Measurements from ENCODE around the gene MIOS.

MIOS gene

GRCh38 chr7:7563813-7564212 lies 2.9 kb upstream of the MIOS start:
- H3K4me3 Mint-ChIP-seq, result no peak overlapping the region
- no peak overlapping the region for H3K27ac Mint-ChIP-seq
- peaks cover 14% of the 10 kb centered on the region for H3K9me3 Mint-ChIP-seq
- DNase-seq (ENCODE audit: low spot score), result no peak
- peaks cover 31% of the 10 kb centered on the region for H3K27me3 Mint-ChIP-seq (ENCODE audit: low read depth)
- peaks cover 5% of the 10 kb centered on the region for H3K36me3 Mint-ChIP-seq (ENCODE audit: low read depth)
- H3K4me1 Mint-ChIP-seq (ENCODE audit: low read depth), result peaks cover 8% of the 10 kb centered on the region

- Mint-ChIP-seq H3K9me3 (peaks cover 9% of the 10 kb centered on the region), H3K36me3 (ENCODE audit: low read depth) (peaks cover 7% of the 10 kb centered on the region), H3K27ac (no peak overlapping the region), H3K4me1 (ENCODE audit: low read depth) (peaks cover 14% of the 10 kb centered on the region), H3K4me3 (no peak overlapping the region), H3K27me3 (ENCODE audit: low read depth) (peaks cover 26% of the 10 kb centered on the region)
- no peak for DNase-seq (ENCODE audit: low spot score)
Observed at GRCh38 chr7:7564323-7564780, 2.3 kb upstream of the MIOS start.

DNA sequence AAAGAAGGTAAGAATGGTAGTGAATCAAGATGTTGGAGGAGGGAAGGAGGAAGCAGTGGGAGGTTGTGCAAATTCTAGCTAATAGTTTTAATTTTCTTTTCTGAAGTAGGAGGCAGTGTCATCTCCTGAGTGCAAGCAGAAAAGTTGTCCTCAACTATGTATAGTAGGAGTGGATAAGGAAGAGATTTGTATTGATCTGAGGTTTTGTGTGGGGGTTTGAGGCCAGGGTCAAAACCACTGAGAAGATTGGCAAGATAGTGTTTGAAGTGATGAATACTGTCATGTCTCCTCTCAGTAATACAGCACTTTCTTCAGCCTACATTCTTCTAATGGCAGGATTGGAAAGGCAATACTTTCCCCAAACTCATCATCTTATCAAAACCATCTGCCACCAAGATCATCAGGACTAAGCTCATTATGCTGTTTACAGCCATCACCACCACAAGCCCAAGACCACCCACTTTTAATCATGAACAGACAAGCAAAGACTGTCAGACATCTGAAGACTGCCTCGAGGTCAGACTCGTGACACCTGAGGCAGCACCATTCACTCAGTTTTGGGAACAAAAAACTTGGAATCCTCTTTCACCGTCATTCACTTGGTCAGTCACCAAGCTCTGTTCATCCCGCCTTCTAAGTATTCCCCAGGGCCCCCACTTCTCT lies 1.5 kb upstream of the MIOS start:
- Mint-ChIP-seq H3K27me3 (ENCODE audit: low read depth) (peaks cover 19% of the 10 kb centered on the region), H3K36me3 (ENCODE audit: low read depth) (peaks cover 8% of the 10 kb centered on the region), H3K4me1 (ENCODE audit: low read depth) (peaks cover 22% of the 10 kb centered on the region), H3K27ac (no peak overlapping the region), H3K9me3 (peaks cover under 1% of the 10 kb centered on the region), H3K4me3 (no peak overlapping the region)
- DNase-seq (ENCODE audit: low spot score), result peak; percentile 76

- Mint-ChIP-seq H3K27me3 (ENCODE audit: low read depth) (peaks cover 13% of the 10 kb centered on the region), H3K9me3 (no peaks in the 10 kb centered on the region)
Observed at GRCh38 chr7:7565746-7566650, 686 bp upstream of the MIOS start.

GRCh38 chr7:7567898-7568531 lies 1.3 kb downstream of the MIOS start:
- DNase-seq (ENCODE audit: low spot score), result no peak
- Mint-ChIP-seq H3K36me3 (ENCODE audit: low read depth) (peaks cover 14% of the 10 kb centered on the region), H3K4me3 (peak overlapping the region; percentile 78), H3K27me3 (ENCODE audit: low read depth) (peaks cover 4% of the 10 kb centered on the region), H3K27ac (peak overlapping the region; percentile 22), H3K4me1 (ENCODE audit: low read depth) (peaks cover 31% of the 10 kb centered on the region), H3K9me3 (no peaks in the 10 kb centered on the region)

More at GRCh38 chr7:7565746-7566650, 686 bp upstream of the MIOS start:
- no peak overlapping the region for H3K4me3 Mint-ChIP-seq
- peaks cover 28% of the 10 kb centered on the region for H3K4me1 Mint-ChIP-seq (ENCODE audit: low read depth)
- no peak overlapping the region for H3K27ac Mint-ChIP-seq
- peaks cover 8% of the 10 kb centered on the region for H3K36me3 Mint-ChIP-seq (ENCODE audit: low read depth)
- DNase-seq (ENCODE audit: low spot score), result no peak

GRCh38 chr7:7568553-7568952 lies 1.9 kb downstream of the MIOS start:
- DNase-seq (ENCODE audit: low spot score), result no peak
- Mint-ChIP-seq H3K4me1 (ENCODE audit: low read depth) (peaks cover 31% of the 10 kb centered on the region), H3K4me3 (peak overlapping the region; percentile 78), H3K9me3 (no peaks in the 10 kb centered on the region), H3K27me3 (ENCODE audit: low read depth) (peaks cover under 1% of the 10 kb centered on the region), H3K36me3 (ENCODE audit: low read depth) (peaks cover 19% of the 10 kb centered on the region), H3K27ac (peak overlapping the region; percentile 41)

GRCh38 chr7:7569081-7569527 lies 2.4 kb downstream of the MIOS start:
- Mint-ChIP-seq H3K9me3 (no peaks in the 10 kb centered on the region), H3K4me3 (peak overlapping the region; percentile 78), H3K4me1 (ENCODE audit: low read depth) (peaks cover 31% of the 10 kb centered on the region), H3K27me3 (ENCODE audit: low read depth) (no peaks in the 10 kb centered on the region), H3K36me3 (ENCODE audit: low read depth) (peaks cover 21% of the 10 kb centered on the region), H3K27ac (peak overlapping the region; percentile 78)
- no peak for DNase-seq (ENCODE audit: low spot score)

GRCh38 chr7:7569615-7570014 lies 2.9 kb downstream of the MIOS start:
- Mint-ChIP-seq H3K27me3 (ENCODE audit: low read depth) (no peaks in the 10 kb centered on the region), H3K27ac (peak overlapping the region; percentile 78), H3K36me3 (ENCODE audit: low read depth) (peaks cover 23% of the 10 kb centered on the region), H3K9me3 (no peaks in the 10 kb centered on the region), H3K4me1 (ENCODE audit: low read depth) (peaks cover 31% of the 10 kb centered on the region), H3K4me3 (peak overlapping the region; percentile 78)
- DNase-seq (ENCODE audit: low spot score), result no peak

DNA sequence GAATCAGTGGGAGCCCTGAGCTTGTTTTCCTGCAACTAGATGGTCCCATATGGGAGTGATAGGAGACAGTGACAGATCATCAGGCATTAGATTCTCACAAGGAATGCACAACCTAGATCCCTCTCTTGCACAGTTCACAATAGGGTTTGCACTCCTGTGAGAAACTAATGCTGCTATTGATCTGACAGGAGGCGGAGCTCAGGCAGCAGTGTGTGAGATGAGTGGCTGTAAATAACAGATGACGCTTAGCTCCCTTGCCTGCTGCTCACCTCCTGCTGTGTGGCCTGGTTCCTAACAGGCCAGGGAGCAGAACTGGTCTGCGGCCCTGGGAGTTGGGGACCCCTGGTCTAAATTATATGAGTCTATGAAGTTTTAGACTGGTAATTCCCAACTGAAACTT lies 3.9 kb downstream of the MIOS start:
- peaks cover 31% of the 10 kb centered on the region for H3K4me1 Mint-ChIP-seq (ENCODE audit: low read depth)
- H3K36me3 Mint-ChIP-seq (ENCODE audit: low read depth), result peaks cover 26% of the 10 kb centered on the region
- no peaks in the 10 kb centered on the region for H3K27me3 Mint-ChIP-seq (ENCODE audit: low read depth)
- no peaks in the 10 kb centered on the region for H3K9me3 Mint-ChIP-seq
- DNase-seq (ENCODE audit: low spot score), result no peak
- no peak overlapping the region for H3K4me3 Mint-ChIP-seq
- no peak overlapping the region for H3K27ac Mint-ChIP-seq

DNA sequence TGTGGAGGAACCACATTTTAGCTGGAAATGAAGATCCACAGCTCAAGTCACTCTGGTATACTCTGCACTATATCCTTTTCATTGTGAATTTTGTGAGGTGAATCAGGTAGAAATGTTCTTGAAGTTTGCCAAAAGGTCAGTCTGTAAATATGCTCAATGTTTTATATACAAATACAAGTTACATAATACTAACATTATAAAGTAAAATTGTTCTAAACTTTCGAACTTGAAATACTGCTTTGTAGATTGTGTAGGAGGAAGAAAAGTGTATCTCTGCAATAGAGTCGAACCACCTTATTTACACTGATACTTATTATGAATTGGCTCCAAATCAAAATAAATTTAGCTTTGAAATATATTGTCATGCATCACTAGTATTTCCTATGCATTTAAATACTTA lies 7.0 kb downstream of the MIOS start:
- Mint-ChIP-seq H3K36me3 (ENCODE audit: low read depth) (peaks cover 26% of the 10 kb centered on the region), H3K4me3 (no peak overlapping the region), H3K4me1 (ENCODE audit: low read depth) (peaks cover 24% of the 10 kb centered on the region), H3K9me3 (no peaks in the 10 kb centered on the region), H3K27me3 (ENCODE audit: low read depth) (no peaks in the 10 kb centered on the region), H3K27ac (no peak overlapping the region)
- no peak for DNase-seq (ENCODE audit: low spot score)

GRCh38 chr7:7576344-7576743 lies 9.7 kb downstream of the MIOS start:
- DNase-seq (ENCODE audit: low spot score), result no peak
- H3K36me3 Mint-ChIP-seq (ENCODE audit: low read depth), result peaks cover 25% of the 10 kb centered on the region
- no peaks in the 10 kb centered on the region for H3K27me3 Mint-ChIP-seq (ENCODE audit: low read depth)
- H3K4me1 Mint-ChIP-seq (ENCODE audit: low read depth), result peaks cover 3% of the 10 kb centered on the region
- H3K4me3 Mint-ChIP-seq, result no peak overlapping the region
- no peaks in the 10 kb centered on the region for H3K9me3 Mint-ChIP-seq
- H3K27ac Mint-ChIP-seq, result no peak overlapping the region

- Mint-ChIP-seq H3K27ac (no peak overlapping the region), H3K4me1 (ENCODE audit: low read depth) (no peaks in the 10 kb centered on the region), H3K36me3 (ENCODE audit: low read depth) (peaks cover 21% of the 10 kb centered on the region), H3K27me3 (ENCODE audit: low read depth) (no peaks in the 10 kb centered on the region), H3K4me3 (no peak overlapping the region), H3K9me3 (no peaks in the 10 kb centered on the region)
- no peak for DNase-seq (ENCODE audit: low spot score)
Observed at GRCh38 chr7:7577888-7578287, 11.2 kb downstream of the MIOS start.

DNA sequence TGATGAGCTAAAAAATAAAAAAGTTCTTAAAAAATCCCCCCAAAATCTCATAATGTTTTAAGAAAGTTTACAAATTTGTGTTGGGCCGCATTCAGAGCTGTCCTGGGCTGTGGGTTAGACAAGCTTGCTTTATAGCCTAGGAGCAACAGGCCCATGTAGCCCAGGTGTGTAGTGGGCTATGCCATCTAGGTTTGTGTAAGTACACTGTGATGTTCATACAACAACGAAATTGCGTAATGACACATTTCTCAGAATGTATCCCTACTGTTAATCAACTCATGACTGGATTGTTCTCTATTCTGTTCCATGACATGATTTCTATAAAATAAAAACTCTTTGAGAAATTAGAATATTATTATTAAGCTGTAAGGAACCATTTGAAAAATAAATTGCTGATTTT lies 13.0 kb downstream of the MIOS start:
- no peak overlapping the region for H3K27ac Mint-ChIP-seq
- no peaks in the 10 kb centered on the region for H3K9me3 Mint-ChIP-seq
- H3K4me3 Mint-ChIP-seq, result no peak overlapping the region
- H3K27me3 Mint-ChIP-seq (ENCODE audit: low read depth), result no peaks in the 10 kb centered on the region
- peaks cover 10% of the 10 kb centered on the region for H3K36me3 Mint-ChIP-seq (ENCODE audit: low read depth)
- H3K4me1 Mint-ChIP-seq (ENCODE audit: low read depth), result no peaks in the 10 kb centered on the region
- no peak for DNase-seq (ENCODE audit: low spot score)
